ENCODE data around the gene ENTPD7.
"Not testable (repeated sequence)": the region's sequence is repeated elsewhere in the genome, so short reads cannot be mapped to it uniquely, and the experiment has no call there.

The ENTPD7 gene

GRCh38 chr10:99693933-99694583 lies 34.7 kb downstream of the ENTPD7 start:
- DNase-seq (ENCODE audit: low read depth in 3 of 3), result no peak

DNA sequence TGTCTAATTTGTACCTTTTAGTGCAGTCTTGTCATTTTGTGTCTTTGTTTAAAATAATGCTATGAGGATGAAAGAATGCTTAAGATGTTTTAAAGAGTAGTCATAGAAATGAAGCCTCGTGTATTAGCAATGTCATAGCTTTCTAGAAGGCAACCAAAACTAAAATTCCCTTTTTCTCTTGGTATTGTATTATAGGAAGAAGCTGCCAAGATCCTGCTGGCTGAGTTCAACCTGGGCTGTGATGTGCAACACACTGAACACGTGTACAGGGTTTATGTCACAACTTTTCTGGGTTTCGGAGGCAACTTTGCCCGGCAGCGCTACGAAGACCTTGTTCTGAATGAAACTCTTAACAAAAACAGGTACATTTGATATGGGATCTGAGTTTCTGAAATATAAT lies 36.5 kb downstream of the ENTPD7 start:
- DNase-seq (ENCODE audit: low read depth in 3 of 3), result no peak

DNA sequence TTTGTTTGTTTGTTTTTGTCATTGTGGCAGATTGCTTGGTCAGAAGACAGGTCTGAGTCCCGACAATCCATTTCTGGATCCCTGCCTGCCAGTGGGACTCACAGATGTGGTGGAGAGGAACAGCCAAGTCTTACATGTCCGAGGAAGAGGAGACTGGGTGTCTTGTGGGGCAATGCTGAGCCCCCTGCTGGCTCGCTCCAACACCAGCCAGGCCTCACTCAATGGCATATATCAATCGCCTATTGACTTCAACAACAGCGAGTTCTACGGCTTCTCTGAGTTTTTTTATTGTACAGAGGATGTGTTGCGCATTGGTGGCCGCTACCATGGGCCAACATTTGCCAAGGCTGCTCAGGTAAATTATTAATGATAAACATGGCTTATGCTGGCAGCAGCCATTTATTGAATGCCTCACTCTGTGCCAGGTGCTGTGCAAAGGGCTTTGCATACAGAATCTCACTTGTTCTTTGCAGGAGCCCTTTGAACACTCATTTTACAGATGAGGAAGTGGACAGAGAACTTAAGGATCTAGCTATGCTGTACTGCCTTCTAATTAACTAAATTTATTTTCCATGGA lies 39.3 kb downstream of the ENTPD7 start:
- DNase-seq (ENCODE audit: low read depth in 3 of 3), result no peak

DNA sequence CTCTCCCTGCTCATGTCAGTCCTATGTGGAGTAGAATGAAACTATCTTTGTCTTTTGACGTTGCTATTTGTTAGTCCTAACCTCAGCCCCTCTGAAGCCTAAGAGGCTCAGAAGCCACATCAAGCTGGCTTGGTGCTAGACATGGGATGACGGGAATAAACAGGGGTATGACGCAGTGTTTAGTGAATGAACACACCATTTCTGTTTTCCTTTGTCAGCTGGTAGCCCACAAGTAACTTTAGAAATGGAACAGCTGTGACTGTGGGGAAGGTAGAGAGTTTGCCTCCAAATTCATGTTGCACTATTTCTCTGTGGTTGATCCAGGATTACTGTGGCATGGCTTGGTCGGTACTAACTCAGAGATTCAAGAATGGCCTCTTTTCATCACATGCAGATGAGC lies 41.3 kb downstream of the ENTPD7 start:
- no peak for DNase-seq (ENCODE audit: low read depth in 3 of 3)

DNA sequence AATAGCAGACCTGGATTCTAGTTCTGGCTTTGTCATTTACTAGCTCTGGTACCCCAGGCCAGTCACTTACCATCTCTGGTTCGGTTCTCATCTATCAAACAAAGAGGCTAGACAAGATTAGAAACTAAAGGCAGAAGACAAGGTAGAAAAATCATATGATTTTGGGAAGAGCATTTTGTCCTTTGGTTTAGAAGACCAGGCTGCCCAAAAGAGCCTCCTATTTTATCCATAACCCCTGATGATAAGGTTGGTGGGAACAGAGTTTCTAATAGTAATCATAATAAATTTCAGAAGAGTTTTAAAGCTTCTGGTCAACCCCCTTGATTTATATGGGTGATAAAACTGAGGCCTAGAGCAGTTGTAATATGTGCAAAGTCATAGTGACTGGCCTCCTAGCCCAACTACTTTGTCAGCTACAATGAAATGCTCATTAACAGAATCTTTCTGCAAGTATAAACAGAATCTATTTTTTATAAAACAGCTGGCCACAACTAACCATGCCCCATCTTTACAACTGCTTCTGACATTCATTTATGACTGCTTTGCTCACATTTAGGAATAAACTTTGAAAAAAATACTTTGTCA lies 49.2 kb downstream of the ENTPD7 start:
- no peak for DNase-seq (ENCODE audit: low read depth in 3 of 3)

GRCh38 chr10:99709480-99710229 lies 50.3 kb downstream of the ENTPD7 start:
- no peak for DNase-seq (ENCODE audit: low read depth in 3 of 3)

DNA sequence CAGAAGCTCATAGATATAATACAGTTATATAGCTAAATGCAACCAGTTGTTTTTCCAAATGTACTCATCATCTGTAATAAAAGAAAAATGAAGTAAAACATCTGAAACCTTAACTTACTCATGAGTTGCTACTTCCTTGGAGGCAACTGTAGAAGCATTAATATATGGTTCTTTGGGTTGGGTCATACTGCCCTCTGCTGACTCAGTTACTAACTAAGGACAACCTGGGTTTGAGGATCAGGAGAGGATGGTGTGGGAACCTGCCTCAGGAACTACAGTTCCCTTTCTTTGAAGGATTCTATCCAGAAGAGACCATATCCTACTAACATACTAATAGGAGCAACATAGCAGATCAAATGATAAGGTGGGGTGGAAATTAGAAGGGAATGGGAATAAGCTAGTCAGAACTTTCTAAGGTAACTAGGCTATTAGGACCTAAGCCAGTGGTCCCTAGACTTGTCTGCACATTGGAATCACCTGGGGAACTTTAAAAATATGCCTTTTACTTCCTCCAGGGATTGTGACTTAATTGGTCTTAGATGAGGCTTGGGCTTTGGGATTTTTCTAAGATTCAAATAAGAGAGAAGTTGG lies 51.9 kb downstream of the ENTPD7 start:
- peak in 1 of 3 donors; percentile 20 for DNase-seq (ENCODE audit: low read depth in 3 of 3)

DNA sequence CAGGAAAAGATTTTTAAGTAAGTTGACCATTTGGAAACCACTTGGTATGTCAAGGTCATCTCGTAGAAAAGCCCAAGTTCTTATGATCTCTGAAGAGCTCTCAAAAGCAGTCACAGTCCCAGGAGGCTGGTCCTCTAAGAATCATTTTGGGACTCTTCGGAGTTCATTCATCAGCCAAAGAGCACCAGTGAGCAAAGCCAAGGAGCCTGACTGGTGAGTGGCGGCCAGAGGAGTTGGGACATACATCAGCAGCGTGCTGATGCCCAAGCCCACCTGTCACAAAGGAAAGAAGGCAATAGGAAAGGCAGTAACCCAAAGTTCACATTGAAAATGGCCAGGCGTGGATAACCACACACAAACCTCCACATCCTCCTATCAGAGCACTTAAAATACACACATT lies 55.1 kb downstream of the ENTPD7 start:
- DNase-seq (ENCODE audit: low read depth in 3 of 3), result no peak

DNA sequence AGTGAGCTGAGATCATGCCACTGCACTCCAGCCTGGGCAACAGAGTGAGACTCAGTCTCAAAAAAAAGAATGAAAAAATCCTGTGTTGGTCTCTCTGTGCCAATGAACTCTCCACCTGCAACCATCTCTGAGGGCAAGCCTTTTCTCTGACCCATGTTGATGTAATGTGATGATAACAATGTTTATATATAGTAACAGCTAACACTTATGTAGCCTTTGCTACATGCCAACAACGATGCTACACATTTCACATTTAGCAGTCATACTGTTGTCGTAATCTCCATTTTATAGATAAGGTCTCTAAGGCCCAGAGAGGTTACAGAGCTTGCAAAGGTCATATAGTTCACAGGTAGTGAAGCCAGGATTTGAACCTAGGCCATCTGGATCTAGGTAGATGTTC lies 61.1 kb downstream of the ENTPD7 start:
- no peak for DNase-seq (ENCODE audit: low read depth in 3 of 3)

- DNase-seq (ENCODE audit: low read depth in 3 of 3), result no peak
Observed at GRCh38 chr10:99730026-99730425, 70.7 kb downstream of the ENTPD7 start.

DNA sequence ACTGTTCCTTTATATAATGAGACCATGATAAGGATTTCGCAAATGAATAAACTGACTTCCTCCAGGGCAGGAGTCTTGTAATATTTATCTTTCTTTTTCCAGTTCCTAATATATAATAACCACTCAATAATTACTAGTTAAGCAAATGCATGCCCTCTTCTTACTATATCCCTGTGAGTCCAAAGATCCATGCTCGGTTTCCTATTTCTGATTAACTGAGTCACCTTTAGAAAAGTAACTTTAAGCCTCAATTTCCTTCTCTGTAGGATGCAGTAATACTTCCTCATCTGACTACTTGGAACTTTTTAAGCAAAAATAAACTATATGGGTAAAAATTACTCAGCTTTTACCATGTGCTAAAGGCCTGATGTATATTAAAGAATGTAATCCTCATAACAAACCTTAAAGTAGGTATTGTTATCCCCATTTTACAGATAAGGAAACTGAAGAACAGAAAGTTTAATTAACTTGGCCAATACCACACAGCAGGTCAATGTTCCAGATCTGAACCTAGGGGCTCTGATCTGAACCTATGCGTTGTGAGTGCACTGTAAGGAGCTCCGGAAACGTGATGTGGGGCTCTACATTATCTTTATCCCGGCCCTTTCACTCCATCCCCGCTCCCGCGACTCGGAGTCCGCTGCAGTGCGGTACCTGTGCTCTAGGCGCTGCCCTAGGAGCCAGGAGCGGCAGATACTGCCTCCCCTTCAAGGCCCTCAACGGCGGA lies 72.2 kb downstream of the ENTPD7 start:
- DNase-seq (ENCODE audit: low read depth in 3 of 3), result no peak

GRCh38 chr10:99732033-99732842 lies 72.9 kb downstream of the ENTPD7 start, which contains the start of the genes COX15 and CUTC:
Gene COX15 (minus strand): TSS chr10:99732127. CDS start chr10:99732049, 78 bp downstream.
Gene CUTC (plus strand): TSS chr10:99732234. CDS start chr10:99732349, 115 bp downstream.
- DNase-seq (ENCODE audit: low read depth in 3 of 3), result peak; percentile 83 to 92 (median 89)

GRCh38 chr10:99733366-99733765 lies 74.1 kb downstream of the ENTPD7 start:
- no peak for DNase-seq (ENCODE audit: low read depth in 3 of 3)

GRCh38 chr10:99734111-99734510 lies 74.8 kb downstream of the ENTPD7 start:
- not testable (repeated sequence) for DNase-seq (ENCODE audit: low read depth in 3 of 3)

GRCh38 chr10:99740260-99740659 lies 81.0 kb downstream of the ENTPD7 start:
- no peak for DNase-seq (ENCODE audit: low read depth in 3 of 3)

DNA sequence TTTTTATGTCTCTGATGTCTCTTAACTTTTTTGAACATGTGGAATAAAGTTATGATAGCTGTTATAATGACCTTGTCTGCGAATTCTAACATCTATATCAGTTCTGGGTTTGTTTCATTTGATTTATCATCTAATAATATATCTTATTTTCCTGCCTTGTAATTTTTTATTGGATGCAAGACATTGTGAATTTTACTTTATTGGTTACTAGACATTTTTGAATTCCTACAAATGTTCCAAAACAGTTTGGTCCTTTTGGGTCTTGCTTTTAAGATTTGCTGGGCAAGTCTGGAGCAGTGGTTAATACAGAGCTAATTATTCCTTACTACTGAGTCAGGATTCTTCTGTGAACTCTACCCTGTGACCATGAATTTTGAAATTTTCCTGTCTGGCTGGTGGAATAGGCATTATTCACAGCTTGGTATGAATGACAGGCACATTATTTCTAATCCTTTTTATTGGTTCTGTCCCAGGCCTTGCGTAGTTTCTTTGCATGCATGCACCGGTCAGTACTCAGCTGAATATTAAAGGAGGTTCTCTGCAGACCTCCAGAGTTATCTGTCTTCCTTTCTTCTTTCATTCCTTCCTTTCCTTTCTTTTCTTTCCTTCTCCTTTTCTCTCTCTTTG lies 81.7 kb downstream of the ENTPD7 start:
- DNase-seq (ENCODE audit: low read depth in 3 of 3), result no peak

GRCh38 chr10:99742254-99742653 lies 82.9 kb downstream of the ENTPD7 start:
- no peak for DNase-seq (ENCODE audit: low read depth in 3 of 3)

- no peak for DNase-seq (ENCODE audit: low read depth in 3 of 3)
Observed at GRCh38 chr10:99742701-99743100, 83.4 kb downstream of the ENTPD7 start.

DNA sequence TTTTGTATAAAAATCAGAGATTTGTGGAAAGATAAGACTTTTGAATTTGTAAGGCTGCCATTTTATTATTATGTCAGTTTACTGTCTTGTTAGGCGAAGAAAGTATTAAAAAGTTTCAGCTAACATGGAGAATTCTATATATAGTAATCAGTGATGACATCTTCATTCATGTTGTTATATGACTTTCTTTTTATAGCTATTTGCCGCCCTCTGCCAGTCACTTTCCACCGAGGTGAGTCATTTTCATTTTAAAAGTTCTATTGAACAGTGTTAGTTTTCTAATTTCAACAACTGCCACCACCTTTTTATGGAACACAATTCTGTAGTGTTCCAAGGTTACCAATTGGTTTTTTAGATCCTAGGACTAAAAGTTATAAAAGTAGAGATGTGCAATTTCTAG lies 84.5 kb downstream of the ENTPD7 start:
- DNase-seq (ENCODE audit: low read depth in 3 of 3), result no peak

DNA sequence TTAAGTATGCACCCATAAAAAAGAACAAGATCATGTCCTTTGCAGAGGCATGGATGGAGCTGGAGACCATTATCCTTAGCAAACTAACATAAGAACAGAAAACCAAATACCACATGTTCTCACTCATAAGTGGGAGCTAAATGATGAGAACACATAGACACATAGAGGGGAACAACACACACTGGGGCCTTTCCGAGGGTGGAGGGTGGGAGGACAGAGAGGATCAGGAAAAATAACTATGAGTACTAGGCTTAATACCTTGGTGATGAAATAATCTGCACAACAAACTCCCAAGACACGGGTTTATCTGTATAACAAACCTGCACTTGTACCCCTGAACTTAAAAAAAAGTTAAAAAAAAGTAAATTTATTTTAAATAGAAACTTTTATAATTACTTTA lies 86.9 kb downstream of the ENTPD7 start:
- not testable (repeated sequence) for DNase-seq (ENCODE audit: low read depth in 3 of 3)

Data from stimulated activated CD4-positive, alpha-beta T cell treated with anti-CD3 and anti-CD28 coated beads, TNF-alpha, amount 100 ng/mL, for 48 hours (primary cell).